GM12872 (cell line): Measurements from ENCODE around the gene CEACAM21.

Experiments
- TF ChIP-seq, protein P1 (sequence below): IDR thresholded peaks from 3 replicates; pipeline ENCODE4 v1.5.1; 2011; ENCODE audit warnings: low read depth, mild to moderate bottlenecking, low read length, moderate library complexity; ENCODE audit not compliant: insufficient read depth

The CEACAM21 gene

DNA sequence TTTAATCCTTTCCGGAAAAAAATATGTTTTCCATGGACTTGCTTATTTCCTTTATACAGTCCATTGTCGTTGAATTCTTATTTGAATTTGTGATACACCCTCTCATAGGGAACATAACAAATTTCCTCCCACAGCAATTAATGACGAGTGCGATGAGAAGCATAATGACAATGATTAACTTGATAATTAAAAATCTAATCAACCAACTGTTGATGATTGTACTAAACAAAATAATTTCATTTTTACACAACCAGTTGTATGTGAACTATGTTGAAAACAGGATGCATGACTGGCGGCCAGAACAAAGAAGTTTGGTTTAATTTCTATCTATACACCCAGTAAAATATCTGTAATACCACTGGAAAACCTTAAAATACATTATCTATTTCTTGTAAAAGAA lies 26.1 kb upstream of the CEACAM21 start:
- TF ChIP-seq, protein P1, sequence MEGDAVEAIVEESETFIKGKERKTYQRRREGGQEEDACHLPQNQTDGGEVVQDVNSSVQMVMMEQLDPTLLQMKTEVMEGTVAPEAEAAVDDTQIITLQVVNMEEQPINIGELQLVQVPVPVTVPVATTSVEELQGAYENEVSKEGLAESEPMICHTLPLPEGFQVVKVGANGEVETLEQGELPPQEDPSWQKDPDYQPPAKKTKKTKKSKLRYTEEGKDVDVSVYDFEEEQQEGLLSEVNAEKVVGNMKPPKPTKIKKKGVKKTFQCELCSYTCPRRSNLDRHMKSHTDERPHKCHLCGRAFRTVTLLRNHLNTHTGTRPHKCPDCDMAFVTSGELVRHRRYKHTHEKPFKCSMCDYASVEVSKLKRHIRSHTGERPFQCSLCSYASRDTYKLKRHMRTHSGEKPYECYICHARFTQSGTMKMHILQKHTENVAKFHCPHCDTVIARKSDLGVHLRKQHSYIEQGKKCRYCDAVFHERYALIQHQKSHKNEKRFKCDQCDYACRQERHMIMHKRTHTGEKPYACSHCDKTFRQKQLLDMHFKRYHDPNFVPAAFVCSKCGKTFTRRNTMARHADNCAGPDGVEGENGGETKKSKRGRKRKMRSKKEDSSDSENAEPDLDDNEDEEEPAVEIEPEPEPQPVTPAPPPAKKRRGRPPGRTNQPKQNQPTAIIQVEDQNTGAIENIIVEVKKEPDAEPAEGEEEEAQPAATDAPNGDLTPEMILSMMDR = no peak

DNA sequence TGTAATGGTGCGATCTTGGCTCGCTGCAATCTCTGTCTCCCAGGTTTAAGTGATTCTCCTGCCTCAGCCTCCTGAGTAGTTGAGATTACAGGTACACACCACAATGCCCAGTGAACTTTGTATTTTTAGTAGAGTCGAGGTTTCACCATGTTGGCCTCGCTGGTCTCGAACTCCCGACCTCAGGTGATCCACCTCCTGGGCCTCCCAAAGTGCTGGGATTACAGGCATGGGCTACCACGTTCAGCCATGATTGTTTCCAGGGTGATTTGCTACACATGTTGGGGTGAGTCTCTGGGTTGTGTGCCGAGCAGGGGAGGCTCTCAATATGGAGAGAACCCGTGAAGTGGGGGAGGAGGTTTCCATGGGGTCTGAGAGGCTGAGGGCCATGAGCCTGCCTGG lies 24.8 kb upstream of the CEACAM21 start:
- TF ChIP-seq, protein P1 = no peak

DNA sequence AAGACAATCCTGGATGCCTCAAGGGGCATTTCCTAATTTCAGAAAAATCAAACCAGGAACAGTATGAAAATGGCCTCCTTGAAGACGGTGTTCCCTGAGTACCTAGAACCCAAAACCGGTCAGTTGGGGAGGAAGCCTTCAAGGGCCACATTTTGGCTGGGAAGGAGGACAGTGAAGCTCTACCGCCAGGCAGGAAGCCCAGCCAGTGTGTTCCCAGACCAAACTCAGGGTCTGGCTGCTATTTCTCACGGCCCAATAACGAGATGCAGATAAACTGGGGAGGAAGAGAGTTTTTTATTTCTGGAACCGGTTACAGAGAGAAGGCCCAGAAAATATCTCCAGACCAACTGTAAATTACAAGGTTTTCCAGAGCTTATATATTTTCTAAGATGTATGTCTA lies 24.3 kb upstream of the CEACAM21 start:
- TF ChIP-seq, protein P1 = no peak

DNA sequence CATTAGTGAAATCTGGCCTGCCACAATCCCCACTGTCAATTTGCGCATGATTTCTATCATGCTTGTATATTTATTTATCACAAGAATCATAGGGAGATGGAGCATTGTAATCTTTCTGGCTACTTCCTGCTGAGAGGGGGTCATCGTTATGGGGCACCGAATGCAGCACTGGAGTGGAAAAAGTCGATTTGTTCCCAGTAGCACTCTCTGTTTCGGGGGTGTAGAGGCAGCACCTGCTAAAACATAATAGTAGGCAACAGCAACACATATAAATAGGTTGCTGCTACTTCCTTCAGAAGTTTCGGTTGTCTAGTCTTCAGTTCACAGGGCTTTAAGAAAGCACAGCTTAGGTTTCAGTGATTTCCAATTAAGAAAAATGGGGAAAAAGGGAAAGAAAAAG lies 23.4 kb upstream of the CEACAM21 start:
- TF ChIP-seq, protein P1 = no peak

DNA sequence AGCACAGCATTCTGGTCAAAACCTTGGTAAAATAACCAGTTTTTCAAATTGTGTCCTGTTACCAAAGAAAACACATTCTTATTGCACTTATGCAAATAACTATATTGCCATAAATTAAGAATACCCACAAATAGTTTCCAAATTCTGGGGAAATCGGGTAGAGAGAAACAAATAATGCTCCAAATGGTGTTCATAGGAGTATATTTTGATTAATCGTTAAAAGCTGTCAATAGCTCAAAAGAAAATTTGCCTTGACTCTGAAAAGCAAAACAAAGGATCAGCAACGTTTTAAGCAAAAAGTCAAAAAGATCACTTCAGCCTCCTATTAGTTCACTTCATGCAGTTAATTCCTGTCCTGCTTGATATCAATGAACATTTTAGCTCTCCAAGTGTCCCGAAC lies 22.2 kb upstream of the CEACAM21 start:
- TF ChIP-seq, protein P1 = no peak

DNA sequence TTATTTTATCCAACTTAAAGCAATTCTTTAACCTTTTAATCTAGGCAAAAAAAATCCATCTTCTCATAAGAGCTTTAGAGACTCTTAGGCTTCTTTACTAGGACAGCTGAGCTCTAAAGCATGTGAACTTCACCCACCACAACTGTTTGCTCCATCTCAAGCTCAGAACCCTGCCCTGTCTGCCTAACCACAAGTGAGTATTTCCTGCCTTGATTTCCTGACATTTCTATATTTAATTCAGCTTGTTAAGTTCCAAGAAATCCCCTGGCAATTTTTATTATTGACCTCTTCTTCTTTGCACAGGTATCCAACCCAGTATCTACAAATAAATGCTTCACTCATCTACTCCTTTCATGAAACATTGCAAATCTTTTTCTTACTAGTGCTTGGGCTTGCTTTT lies 21.1 kb upstream of the CEACAM21 start:
- TF ChIP-seq, protein P1 = no peak

DNA sequence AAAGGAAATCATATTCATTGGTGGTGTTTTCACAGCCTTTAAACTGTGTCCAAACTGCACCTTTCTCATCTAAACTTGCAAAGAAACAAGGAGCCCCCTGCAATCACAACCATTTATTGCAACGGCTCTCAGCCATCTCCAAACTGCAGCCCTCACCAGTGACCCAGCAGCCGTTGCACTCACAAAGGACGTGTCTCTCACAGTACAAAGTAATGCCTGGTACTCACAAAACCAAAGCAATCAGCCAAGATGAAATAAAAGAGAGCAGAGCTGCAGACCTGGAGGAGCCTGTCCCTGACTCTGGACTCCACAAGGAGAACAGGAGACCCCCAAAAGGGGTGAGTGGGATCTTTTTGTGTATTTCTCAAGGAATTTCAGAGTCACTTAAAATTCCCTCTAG lies 20.2 kb upstream of the CEACAM21 start:
- TF ChIP-seq, protein P1 = no peak

DNA sequence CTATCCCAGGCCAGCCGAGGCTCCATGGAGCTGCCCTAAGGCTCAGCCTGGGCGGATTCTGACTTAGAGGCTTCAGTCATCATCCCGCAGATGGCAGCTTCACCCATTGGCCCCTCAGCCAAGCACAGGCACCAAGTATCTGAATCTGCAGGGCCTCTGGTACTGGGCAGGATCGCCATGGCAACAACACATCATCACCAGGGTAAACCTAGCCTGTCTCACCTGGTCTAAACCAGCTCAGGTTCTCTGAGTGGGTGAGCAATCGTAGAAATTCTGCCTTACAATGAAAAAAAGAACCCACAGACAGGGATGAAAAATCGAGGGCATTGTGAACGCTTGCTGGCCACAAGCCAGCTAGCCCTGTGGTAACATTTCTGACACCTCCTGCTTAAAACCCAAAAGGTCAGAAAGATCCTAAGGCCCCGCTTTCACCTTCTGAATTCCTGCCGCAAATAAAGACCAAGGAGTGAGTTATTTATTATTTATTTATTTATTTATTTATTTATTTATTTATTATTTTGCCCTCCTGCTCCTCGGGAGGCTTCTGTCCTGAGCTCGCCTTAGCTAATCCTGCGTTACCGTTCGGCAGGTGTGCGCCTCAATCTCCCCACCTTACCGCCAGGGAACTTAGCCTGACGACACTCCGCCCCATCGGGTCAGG lies 12.0 kb upstream of the CEACAM21 start:
- TF ChIP-seq, protein P1 = no peak
